Osteoblast (primary cell): Measurements from ENCODE around the gene MRPS27. TPM values are rescaled to one million over a fixed set of nuclear protein-coding genes. Genes with fewer than 3 reads are reported as not detected.
A peak's percentile ranks its signal among the peaks of the same experiment; 100 is the strongest.

Experiments
- DNase-seq: peaks from one replicate; pipeline ENCODE4 v3.0.0; 2011; ENCODE audit warnings: low spot score, mixed read lengths; ENCODE audit not compliant: insufficient read length; ENCODE audit errors: missing footprints
- H2AFZ ChIP-seq: 2 replicates; pipeline ENCODE4 v1.6.0; 2011; ENCODE audit warnings: mild to moderate bottlenecking, low read length
- H3K27ac ChIP-seq: 2 replicates; pipeline ENCODE4 v1.5.1; 2011; ENCODE audit warnings: mild to moderate bottlenecking, low read depth, low read length, moderate library complexity
- H3K27me3 ChIP-seq: 2 replicates; pipeline ENCODE4 v1.6.0; 2012; ENCODE audit warnings: mild to moderate bottlenecking, control low read depth, inconsistent platforms, low read length, moderate library complexity; ENCODE audit not compliant: insufficient read depth
- H3K36me3 ChIP-seq: 2 replicates; pipeline ENCODE4 v1.5.1; 2011; ENCODE audit warnings: mild to moderate bottlenecking, low read length, control low read depth, moderate library complexity; ENCODE audit not compliant: insufficient read depth
- H3K4me1 ChIP-seq: 2 replicates; pipeline ENCODE4 v1.5.1; 2011; ENCODE audit warnings: mild to moderate bottlenecking, low read length, control low read depth, moderate library complexity; ENCODE audit not compliant: insufficient read depth
- H3K4me2 ChIP-seq: 2 replicates; pipeline ENCODE4 v1.6.0; 2011; ENCODE audit warnings: mild to moderate bottlenecking, low read length; ENCODE audit not compliant: insufficient read depth
- H3K4me3 ChIP-seq: fragments of 200-600 bp; sonication (generic); 3 replicates; pipeline ENCODE4 v1.5.1; 2012; ENCODE audit warnings: mild to moderate bottlenecking, low read length, inconsistent platforms; ENCODE audit not compliant: insufficient read depth
- H3K79me2 ChIP-seq: 2 replicates; pipeline ENCODE4 v1.6.0; 2012; ENCODE audit warnings: mild to moderate bottlenecking, low read length, control low read depth, inconsistent platforms; ENCODE audit not compliant: insufficient read depth
- H3K9me3 ChIP-seq: 2 replicates; pipeline ENCODE4 v1.5.1; 2011; ENCODE audit warnings: low read depth, low read length, control low read depth
- H4K20me1 ChIP-seq: 2 replicates; pipeline ENCODE4 v1.6.0; 2012; ENCODE audit warnings: mild to moderate bottlenecking, low read length, control low read depth; ENCODE audit not compliant: insufficient read depth
- CTCF ChIP-seq: IDR thresholded peaks from 2 replicates; pipeline ENCODE4 v1.5.1; 2011; ENCODE audit warnings: mild to moderate bottlenecking, low read depth, low read length, moderate library complexity; ENCODE audit errors: extremely low read depth
- total RNA-seq: library from RNA; depleted of rRNA; stranded (reverse); fragments of >200 nt; gene quantifications from 2 replicates; pipeline ENCODE4 v1.2.3, GENCODE V29; 2012

MRPS27 gene
- total RNA-seq, 1 donor = 106 TPM

GRCh38 chr5:72314571-72315172 is 5.4 kb downstream of the MRPS27 start:
- Histone ChIP-seq H3K27ac (no peak overlapping the region), H3K4me3 (no peak overlapping the region), H3K9me3 (no peaks in the 10 kb centered on the region), H3K4me1 (peaks cover 4% of the 10 kb centered on the region), H3K36me3 (peaks cover 27% of the 10 kb centered on the region), H4K20me1 (peaks cover 2% of the 10 kb centered on the region), H2AFZ (no peak overlapping the region), H3K4me2 (peak overlapping the region; percentile 18), H3K79me2 (peaks cover 59% of the 10 kb centered on the region), H3K27me3 (no peaks in the 10 kb centered on the region)
- TF ChIP-seq CTCF = peak; percentile 37
- peak; percentile 77 for DNase-seq

- peaks cover 46% of the 10 kb centered on the region for H3K79me2 ChIP-seq
- H3K4me2 ChIP-seq = no peak overlapping the region
- no peaks in the 10 kb centered on the region for H3K9me3 ChIP-seq
- peaks cover 29% of the 10 kb centered on the region for H3K36me3 ChIP-seq
- no peak for TF ChIP-seq CTCF
- H4K20me1 ChIP-seq = peaks cover 2% of the 10 kb centered on the region
- no peak overlapping the region for H3K27ac ChIP-seq
- H2AFZ ChIP-seq = no peak overlapping the region
- no peak overlapping the region for H3K4me3 ChIP-seq
- no peak for DNase-seq
- H3K27me3 ChIP-seq = no peaks in the 10 kb centered on the region
- no peaks in the 10 kb centered on the region for H3K4me1 ChIP-seq
Measured at GRCh38 chr5:72313141-72313540, 6.9 kb downstream of the MRPS27 start.

GRCh38 chr5:72308853-72309191 is 11.2 kb downstream of the MRPS27 start:
- H3K4me3 ChIP-seq = peak overlapping the region; percentile 86
- no peak for TF ChIP-seq CTCF
- peaks cover 47% of the 10 kb centered on the region for H3K79me2 ChIP-seq
- no peaks in the 10 kb centered on the region for H4K20me1 ChIP-seq
- H3K9me3 ChIP-seq = no peaks in the 10 kb centered on the region
- peaks cover 29% of the 10 kb centered on the region for H3K36me3 ChIP-seq
- no peak for DNase-seq
- H3K4me1 ChIP-seq = peaks cover 6% of the 10 kb centered on the region
- H2AFZ ChIP-seq = peak overlapping the region; percentile 81
- H3K27ac ChIP-seq = peak overlapping the region; percentile 97
- H3K27me3 ChIP-seq = no peaks in the 10 kb centered on the region
- peak overlapping the region; percentile 41 for H3K4me2 ChIP-seq

- Histone ChIP-seq H3K27me3 (no peaks in the 10 kb centered on the region), H3K4me1 (peaks cover 6% of the 10 kb centered on the region), H3K27ac (peak overlapping the region; percentile 97), H3K36me3 (peaks cover 29% of the 10 kb centered on the region), H3K4me3 (peak overlapping the region; percentile 86), H3K9me3 (no peaks in the 10 kb centered on the region), H4K20me1 (no peaks in the 10 kb centered on the region), H2AFZ (peak overlapping the region; percentile 94), H3K4me2 (peak overlapping the region; percentile 94), H3K79me2 (peaks cover 46% of the 10 kb centered on the region)
- peak; percentile 99 for DNase-seq
- TF ChIP-seq CTCF = peak; percentile 83
Measured at GRCh38 chr5:72307968-72308852, 11.8 kb downstream of the MRPS27 start.
